ENCODE data around the gene GOLGA6L1.
"Not testable (repeated sequence)": the region's sequence is repeated elsewhere in the genome, so short reads cannot be mapped to it uniquely, and the experiment has no call there.

GRCh38 chr15:23181201-23181600 is 44.6 kb upstream of the GOLGA6L1 start:
- TF ChIP-seq, protein P1, sequence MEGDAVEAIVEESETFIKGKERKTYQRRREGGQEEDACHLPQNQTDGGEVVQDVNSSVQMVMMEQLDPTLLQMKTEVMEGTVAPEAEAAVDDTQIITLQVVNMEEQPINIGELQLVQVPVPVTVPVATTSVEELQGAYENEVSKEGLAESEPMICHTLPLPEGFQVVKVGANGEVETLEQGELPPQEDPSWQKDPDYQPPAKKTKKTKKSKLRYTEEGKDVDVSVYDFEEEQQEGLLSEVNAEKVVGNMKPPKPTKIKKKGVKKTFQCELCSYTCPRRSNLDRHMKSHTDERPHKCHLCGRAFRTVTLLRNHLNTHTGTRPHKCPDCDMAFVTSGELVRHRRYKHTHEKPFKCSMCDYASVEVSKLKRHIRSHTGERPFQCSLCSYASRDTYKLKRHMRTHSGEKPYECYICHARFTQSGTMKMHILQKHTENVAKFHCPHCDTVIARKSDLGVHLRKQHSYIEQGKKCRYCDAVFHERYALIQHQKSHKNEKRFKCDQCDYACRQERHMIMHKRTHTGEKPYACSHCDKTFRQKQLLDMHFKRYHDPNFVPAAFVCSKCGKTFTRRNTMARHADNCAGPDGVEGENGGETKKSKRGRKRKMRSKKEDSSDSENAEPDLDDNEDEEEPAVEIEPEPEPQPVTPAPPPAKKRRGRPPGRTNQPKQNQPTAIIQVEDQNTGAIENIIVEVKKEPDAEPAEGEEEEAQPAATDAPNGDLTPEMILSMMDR (IDR thresholded peaks at IDR 0.05), result not testable (repeated sequence)
- not testable (repeated sequence) for TF ChIP-seq POLR2A (IDR thresholded peaks at IDR 0.05)

All from right lobe of liver (tissue), 4 donors.